Measurements from ENCODE around the gene CBX4. TPM values are rescaled to one million over a fixed set of nuclear protein-coding genes. Genes with fewer than 3 reads are reported as not detected.

Gene CBX4
- total and polyA plus RNA-seq, 2 of the 13 experiments (the other 11 are each of a cell fraction or from before 2014, with no cell fraction given) = 25.8 to 50.8 TPM

GRCh38 chr17:79831265-79832217, 7.7 kb downstream of the CBX4 start (continued):
- no peak; the same call in 1 of the 2 replicates for TF ChIP-seq ZKSCAN5 (CRISPR knock-in tag; IDR thresholded peaks at IDR 0.05)
- TF ChIP-seq KDM5B (CRISPR knock-in tag; IDR thresholded peaks at IDR 0.05; ENCODE audit: borderline replicate concordance) = no peak; the same call in 1 of the 2 replicates
- TF ChIP-seq ZFP62 (CRISPR knock-in tag; IDR thresholded peaks at IDR 0.05) = no peak
- no peak for TF ChIP-seq MTF1 (CRISPR knock-in tag; IDR thresholded peaks at IDR 0.05)
- peak; percentile 95 for TF ChIP-seq ZNF281 (CRISPR knock-in tag; IDR thresholded peaks at IDR 0.05; ENCODE audit: borderline replicate concordance)
- TF ChIP-seq ZNF253 (CRISPR knock-in tag; IDR thresholded peaks at IDR 0.05; ENCODE audit: borderline replicate concordance) = peak; percentile 81; the same call in 1 of the 2 replicates
- TF ChIP-seq FOXO4 (CRISPR knock-in tag; conservative IDR thresholded peaks at IDR 0.05) = 0 out of 2 replicates have a peak, but pooled peaks have one; percentile 80
- TF ChIP-seq SMARCC2 (IDR thresholded peaks at IDR 0.05) = no peak
- TF ChIP-seq HNF4A (CRISPR knock-in tag; IDR thresholded peaks at IDR 0.05) = 0 out of 2 replicates have a peak, but pooled peaks have one; percentile 5
- TF ChIP-seq CSRNP2 (CRISPR knock-in tag; conservative IDR thresholded peaks at IDR 0.05; ENCODE audit: low read depth) = no peak
- peak; percentile 54; the same call in 1 of the 2 replicates for TF ChIP-seq DZIP1 (CRISPR knock-in tag; IDR thresholded peaks at IDR 0.05)
- TF ChIP-seq ZSCAN9 (CRISPR knock-in tag; IDR thresholded peaks at IDR 0.05; ENCODE audit: borderline replicate concordance) = 0 out of 2 replicates have a peak, but pooled peaks have one; percentile 30
- no peak for TF ChIP-seq FOXA3 (CRISPR knock-in tag; IDR thresholded peaks at IDR 0.05)
- peak; percentile 87 for TF ChIP-seq ZNF362 (CRISPR knock-in tag; IDR thresholded peaks at IDR 0.05; ENCODE audit: borderline replicate concordance)
- peak; percentile 9; the same call in 1 of the 2 replicates for TF ChIP-seq ELF1 (CRISPR knock-in tag; IDR thresholded peaks at IDR 0.05)
- TF ChIP-seq CEBPG (CRISPR knock-in tag; IDR thresholded peaks at IDR 0.05) = no peak
- 0 out of 2 replicates have a peak, but pooled peaks have one; percentile 11 for TF ChIP-seq ZNF251 (CRISPR knock-in tag; IDR thresholded peaks at IDR 0.05)
- TF ChIP-seq ZNF580 (CRISPR knock-in tag; IDR thresholded peaks at IDR 0.05; ENCODE audit: borderline replicate concordance, low read depth) = peak; percentile 39
